ENCODE data around the gene PRDX5.
A peak's percentile ranks its signal among the peaks of the same experiment; 100 is the strongest.

PRDX5 gene

DNA sequence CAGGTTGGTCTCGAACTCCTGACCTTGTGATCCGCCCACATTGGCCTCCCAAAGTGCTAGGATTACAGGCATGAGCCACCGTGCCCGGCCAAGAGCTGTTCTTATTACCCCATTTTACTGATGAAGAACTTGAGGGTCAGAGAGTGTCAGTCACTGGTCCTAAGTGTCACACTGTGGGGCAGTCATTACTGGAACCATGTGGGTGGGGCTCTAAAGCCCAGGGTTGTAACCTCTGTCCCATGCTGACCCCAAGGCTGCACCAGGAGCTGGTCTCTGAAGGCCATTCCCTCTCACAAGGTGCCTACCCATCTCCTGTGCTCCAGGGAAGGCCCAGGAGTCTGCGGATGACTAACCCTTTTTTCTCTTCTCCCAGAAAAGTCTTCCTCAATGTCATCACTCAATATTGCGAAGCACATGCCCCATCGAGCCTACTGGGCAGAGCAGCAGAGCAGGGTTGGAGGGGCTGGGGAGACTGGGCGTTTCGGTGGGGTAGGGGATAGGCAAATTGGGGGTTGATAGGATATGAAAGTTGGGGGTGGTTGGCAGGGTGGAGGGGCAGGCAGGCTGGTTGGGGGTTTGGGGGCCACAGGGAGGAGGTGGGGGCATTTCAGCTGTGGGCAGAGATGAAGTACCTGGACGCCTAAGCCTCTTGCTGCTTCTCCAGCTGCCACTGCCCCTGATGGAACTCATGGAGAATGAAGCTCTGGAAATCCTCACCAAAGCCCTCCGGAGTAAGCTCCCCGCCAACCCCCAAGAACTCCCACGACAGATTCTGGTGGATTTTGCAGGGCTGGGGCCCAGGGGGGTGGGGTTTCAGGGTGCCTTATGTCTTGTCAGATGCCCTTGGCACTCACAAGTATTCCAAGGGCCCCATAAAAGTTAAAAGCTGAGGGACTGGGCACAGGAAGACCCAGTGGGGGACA, 14.6 kb upstream of the PRDX5 start:
- TF ChIP-seq, protein P1, sequence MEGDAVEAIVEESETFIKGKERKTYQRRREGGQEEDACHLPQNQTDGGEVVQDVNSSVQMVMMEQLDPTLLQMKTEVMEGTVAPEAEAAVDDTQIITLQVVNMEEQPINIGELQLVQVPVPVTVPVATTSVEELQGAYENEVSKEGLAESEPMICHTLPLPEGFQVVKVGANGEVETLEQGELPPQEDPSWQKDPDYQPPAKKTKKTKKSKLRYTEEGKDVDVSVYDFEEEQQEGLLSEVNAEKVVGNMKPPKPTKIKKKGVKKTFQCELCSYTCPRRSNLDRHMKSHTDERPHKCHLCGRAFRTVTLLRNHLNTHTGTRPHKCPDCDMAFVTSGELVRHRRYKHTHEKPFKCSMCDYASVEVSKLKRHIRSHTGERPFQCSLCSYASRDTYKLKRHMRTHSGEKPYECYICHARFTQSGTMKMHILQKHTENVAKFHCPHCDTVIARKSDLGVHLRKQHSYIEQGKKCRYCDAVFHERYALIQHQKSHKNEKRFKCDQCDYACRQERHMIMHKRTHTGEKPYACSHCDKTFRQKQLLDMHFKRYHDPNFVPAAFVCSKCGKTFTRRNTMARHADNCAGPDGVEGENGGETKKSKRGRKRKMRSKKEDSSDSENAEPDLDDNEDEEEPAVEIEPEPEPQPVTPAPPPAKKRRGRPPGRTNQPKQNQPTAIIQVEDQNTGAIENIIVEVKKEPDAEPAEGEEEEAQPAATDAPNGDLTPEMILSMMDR (IDR thresholded peaks at IDR 0.05; ENCODE audit: extremely low read depth, insufficient read depth, missing control alignments), result no peak
- in situ Hi-C loops (cut with MboI; ENCODE audit: low pct_unique_long_range_greater_than_20kb, low sequenced_read_pairs, unreplicated experiment), result no loop called here
- no peak for DNase-seq (ENCODE audit: low spot score)

GRCh38 chr11:64304032-64304315, 13.9 kb upstream of the PRDX5 start:
- in situ Hi-C loops (cut with MboI; ENCODE audit: low pct_unique_long_range_greater_than_20kb, low sequenced_read_pairs, unreplicated experiment), result no loop called here
- TF ChIP-seq, protein P1 (IDR thresholded peaks at IDR 0.05; ENCODE audit: extremely low read depth, insufficient read depth, missing control alignments), result no peak
- DNase-seq (ENCODE audit: low spot score), result no peak

GRCh38 chr11:64304316-64305072, 13.4 kb upstream of the PRDX5 start:
- peak; percentile 88 for DNase-seq (ENCODE audit: low spot score)
- TF ChIP-seq, protein P1 (IDR thresholded peaks at IDR 0.05; ENCODE audit: extremely low read depth, insufficient read depth, missing control alignments), result peak; percentile 93
- in situ Hi-C loops (cut with MboI; ENCODE audit: low pct_unique_long_range_greater_than_20kb, low sequenced_read_pairs, unreplicated experiment), result no loop called here

- TF ChIP-seq, protein P1 (IDR thresholded peaks at IDR 0.05; ENCODE audit: extremely low read depth, insufficient read depth, missing control alignments), result no peak
- DNase-seq (ENCODE audit: low spot score), result peak; percentile 100
- in situ Hi-C loops (cut with MboI; ENCODE audit: low pct_unique_long_range_greater_than_20kb, low sequenced_read_pairs, unreplicated experiment), result no loop called here
Observed at GRCh38 chr11:64305075-64305690, 12.7 kb upstream of the PRDX5 start, which contains the start of gene ESRRA. Gene ESRRA, plus strand, starts transcription at chr11:64305524. Its CDS starts 1,656 bp downstream, at chr11:64307180.

- TF ChIP-seq, protein P1 (IDR thresholded peaks at IDR 0.05; ENCODE audit: extremely low read depth, insufficient read depth, missing control alignments), result peak; percentile 60
- in situ Hi-C loops (cut with MboI; ENCODE audit: low pct_unique_long_range_greater_than_20kb, low sequenced_read_pairs, unreplicated experiment), result no loop called here
- DNase-seq (ENCODE audit: low spot score), result peak; percentile 57
Observed at GRCh38 chr11:64305691-64306562, 12.0 kb upstream of the PRDX5 start.

DNA sequence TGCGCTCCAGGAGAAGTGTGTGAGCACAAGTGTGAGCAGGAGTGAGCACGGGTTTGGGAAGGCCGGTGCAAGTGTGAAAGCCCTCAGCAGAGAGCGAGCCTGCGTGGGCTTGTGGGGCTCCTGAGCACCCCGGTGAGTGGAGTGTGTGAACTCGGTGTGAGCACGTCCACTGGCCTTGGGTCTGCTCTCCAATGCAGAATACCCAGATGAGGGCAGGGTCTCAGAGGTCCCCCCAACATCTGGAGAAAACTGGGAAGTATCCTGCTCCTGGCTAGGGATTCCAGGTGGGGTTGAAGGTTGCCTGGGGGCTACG, 11.4 kb upstream of the PRDX5 start:
- in situ Hi-C loops (cut with MboI; ENCODE audit: low pct_unique_long_range_greater_than_20kb, low sequenced_read_pairs, unreplicated experiment), result no loop called here
- TF ChIP-seq, protein P1 (IDR thresholded peaks at IDR 0.05; ENCODE audit: extremely low read depth, insufficient read depth, missing control alignments), result no peak
- DNase-seq (ENCODE audit: low spot score), result no peak
